ENCODE measurements around the gene SDC1. TPM values are rescaled to one million over a fixed set of nuclear protein-coding genes. Genes with fewer than 3 reads are reported as not detected.

Gene SDC1
- total and polyA plus RNA-seq, 2 of the 8 experiments (the other 6 are each of a cell fraction or from before 2014, with no cell fraction given) = 45.3 to 73.3 TPM

DNA sequence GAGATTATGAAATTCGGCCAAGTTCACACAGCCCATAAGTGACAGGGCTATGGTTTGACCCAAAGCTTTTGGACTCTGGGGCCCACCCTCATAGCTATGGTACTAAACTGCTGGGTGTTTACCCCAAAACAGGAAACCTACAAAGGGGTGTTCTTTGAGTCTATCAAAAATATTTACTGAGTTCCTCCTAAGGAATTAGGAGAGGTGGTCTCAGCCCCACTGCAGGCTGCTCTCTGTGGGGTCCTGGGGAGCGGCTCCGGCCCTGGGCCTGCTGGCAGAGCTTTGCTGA lies 45.5 kb downstream of the SDC1 start (continued):
- TF ChIP-seq, protein P1, sequence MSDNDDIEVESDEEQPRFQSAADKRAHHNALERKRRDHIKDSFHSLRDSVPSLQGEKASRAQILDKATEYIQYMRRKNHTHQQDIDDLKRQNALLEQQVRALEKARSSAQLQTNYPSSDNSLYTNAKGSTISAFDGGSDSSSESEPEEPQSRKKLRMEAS (IDR thresholded peaks at IDR 0.05) = no peak
- no peak for TF ChIP-seq CEBPB (IDR thresholded peaks at IDR 0.05; ENCODE audit: low read depth, low read length)
- no peak for TF ChIP-seq RXRA (IDR thresholded peaks at IDR 0.05; ENCODE audit: insufficient read depth, low read depth, low read length)
- no peak for TF ChIP-seq SP2 (IDR thresholded peaks at IDR 0.05; ENCODE audit: low read length)
- TF ChIP-seq ZNF274 (IDR thresholded peaks at IDR 0.05; ENCODE audit: borderline replicate concordance, extremely low read depth, low read length) = no peak
- no peak for TF ChIP-seq HDAC6 (IDR thresholded peaks at IDR 0.05; ENCODE audit: low read depth, low read length)
- no peak for TF ChIP-seq KDM5A (IDR thresholded peaks at IDR 0.05; ENCODE audit: low read length)
